Nephron (organoid): ENCODE measurements around the gene PRKD1.

Experiments used
- H3K27ac Mint-ChIP-seq, 3 experiments: 2 replicates each; pipeline ENCODE4 v1.8.0; 2020; ENCODE audit warnings: mixed read lengths in 3 of 3, mild to moderate bottlenecking in 2 of 3, moderate library complexity in 1 of 3
- H3K27me3 Mint-ChIP-seq: 2 replicates; pipeline ENCODE4 v1.8.0; 2021; ENCODE audit warnings: low read depth, mild to moderate bottlenecking, moderate library complexity, mixed read lengths
- H3K36me3 Mint-ChIP-seq: 2 replicates; pipeline ENCODE4 v1.8.0; 2020; ENCODE audit warnings: low read depth, mixed read lengths
- H3K4me1 Mint-ChIP-seq: 2 replicates; pipeline ENCODE4 v1.8.0; 2020; ENCODE audit warnings: mixed read lengths
- H3K4me3 Mint-ChIP-seq, 3 experiments: 2 replicates each; pipeline ENCODE4 v1.8.0; 2020; ENCODE audit warnings: mild to moderate bottlenecking in 3 of 3, mixed read lengths in 3 of 3, moderate library complexity in 2 of 3
- H3K9me3 Mint-ChIP-seq: 2 replicates; pipeline ENCODE4 v1.8.0; 2020; ENCODE audit warnings: mixed read lengths
- TF ChIP-seq, protein P1 (sequence below), 3 experiments: fragments of 200-600 bp; sonication (generic); IDR thresholded peaks; one replicate each; pipeline ENCODE4 v1.5.0; 2021; ENCODE audit warnings: antibody characterized with exemption in 3 of 3; ENCODE audit not compliant: unreplicated experiment in 3 of 3

The PRKD1 gene

GRCh38 chr14:29821661-29822429 is 105.8 kb downstream of the PRKD1 start:
- Mint-ChIP-seq H3K4me3 (peak overlapping the region; percentile 7 to 31 (median 15)), H3K27ac (peak overlapping the region; percentile 94 to 99 (median 94)), H3K9me3 (no peaks in the 10 kb centered on the region), H3K36me3 (no peaks in the 10 kb centered on the region), H3K27me3 (no peaks in the 10 kb centered on the region), H3K4me1 (peaks cover 50% of the 10 kb centered on the region)
- TF ChIP-seq, protein P1, sequence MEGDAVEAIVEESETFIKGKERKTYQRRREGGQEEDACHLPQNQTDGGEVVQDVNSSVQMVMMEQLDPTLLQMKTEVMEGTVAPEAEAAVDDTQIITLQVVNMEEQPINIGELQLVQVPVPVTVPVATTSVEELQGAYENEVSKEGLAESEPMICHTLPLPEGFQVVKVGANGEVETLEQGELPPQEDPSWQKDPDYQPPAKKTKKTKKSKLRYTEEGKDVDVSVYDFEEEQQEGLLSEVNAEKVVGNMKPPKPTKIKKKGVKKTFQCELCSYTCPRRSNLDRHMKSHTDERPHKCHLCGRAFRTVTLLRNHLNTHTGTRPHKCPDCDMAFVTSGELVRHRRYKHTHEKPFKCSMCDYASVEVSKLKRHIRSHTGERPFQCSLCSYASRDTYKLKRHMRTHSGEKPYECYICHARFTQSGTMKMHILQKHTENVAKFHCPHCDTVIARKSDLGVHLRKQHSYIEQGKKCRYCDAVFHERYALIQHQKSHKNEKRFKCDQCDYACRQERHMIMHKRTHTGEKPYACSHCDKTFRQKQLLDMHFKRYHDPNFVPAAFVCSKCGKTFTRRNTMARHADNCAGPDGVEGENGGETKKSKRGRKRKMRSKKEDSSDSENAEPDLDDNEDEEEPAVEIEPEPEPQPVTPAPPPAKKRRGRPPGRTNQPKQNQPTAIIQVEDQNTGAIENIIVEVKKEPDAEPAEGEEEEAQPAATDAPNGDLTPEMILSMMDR (IDR thresholded peaks at IDR 0.05; ENCODE audit: unreplicated experiment in 3 of 3): no peak

GRCh38 chr14:29821242-29821641 is 106.4 kb downstream of the PRKD1 start:
- no peak overlapping the region for H3K4me3 Mint-ChIP-seq
- peak overlapping the region; percentile 94 to 99 (median 94) for H3K27ac Mint-ChIP-seq
- H3K27me3 Mint-ChIP-seq: no peaks in the 10 kb centered on the region
- TF ChIP-seq, protein P1 (IDR thresholded peaks at IDR 0.05; ENCODE audit: unreplicated experiment in 3 of 3): no peak
- peaks cover 50% of the 10 kb centered on the region for H3K4me1 Mint-ChIP-seq
- H3K9me3 Mint-ChIP-seq: no peaks in the 10 kb centered on the region
- no peaks in the 10 kb centered on the region for H3K36me3 Mint-ChIP-seq

- Mint-ChIP-seq H3K4me3 (no peak overlapping the region), H3K4me1 (peaks cover 50% of the 10 kb centered on the region), H3K36me3 (no peaks in the 10 kb centered on the region), H3K27ac (peak overlapping the region; percentile 71 to 99 (median 94)), H3K27me3 (no peaks in the 10 kb centered on the region), H3K9me3 (no peaks in the 10 kb centered on the region)
- TF ChIP-seq, protein P1 (IDR thresholded peaks at IDR 0.05; ENCODE audit: unreplicated experiment in 3 of 3): no peak
These were observed 106.9 kb downstream of the PRKD1 start for GRCh38 chr14:29820785-29821184.

GRCh38 chr14:29817767-29818405 is 109.8 kb downstream of the PRKD1 start:
- no peak overlapping the region for H3K27ac Mint-ChIP-seq
- peaks cover 48% of the 10 kb centered on the region for H3K4me1 Mint-ChIP-seq
- H3K27me3 Mint-ChIP-seq: no peaks in the 10 kb centered on the region
- H3K9me3 Mint-ChIP-seq: no peaks in the 10 kb centered on the region
- no peak overlapping the region for H3K4me3 Mint-ChIP-seq
- TF ChIP-seq, protein P1 (IDR thresholded peaks at IDR 0.05; ENCODE audit: unreplicated experiment in 3 of 3): no peak
- no peaks in the 10 kb centered on the region for H3K36me3 Mint-ChIP-seq

- H3K36me3 Mint-ChIP-seq: peaks cover 4% of the 10 kb centered on the region
- H3K9me3 Mint-ChIP-seq: no peaks in the 10 kb centered on the region
- TF ChIP-seq, protein P1 (IDR thresholded peaks at IDR 0.05; ENCODE audit: unreplicated experiment in 3 of 3): no peak
- H3K27me3 Mint-ChIP-seq: no peaks in the 10 kb centered on the region
- H3K4me1 Mint-ChIP-seq: peaks cover 24% of the 10 kb centered on the region
- no peak overlapping the region for H3K4me3 Mint-ChIP-seq
- peak overlapping the region in 2 of 3 experiments; percentile 57 to 77 for H3K27ac Mint-ChIP-seq
These were observed 112.5 kb downstream of the PRKD1 start for GRCh38 chr14:29815016-29815674.
